Esophagus squamous epithelium (tissue), 4 donors: ENCODE measurements around the gene RHEBL1.

Experiments
- POLR2A ChIP-seq, 4 donors: fragments of 450-650 bp; IDR thresholded peaks; one replicate each; pipeline ENCODE4 v1.6.1; 2017; ENCODE audit warnings: antibody characterized with exemption in 4 of 4, mild to moderate bottlenecking in 4 of 4, moderate library complexity in 3 of 4
- TF ChIP-seq, protein P1 (sequence below), 6 experiments: fragments of 450-650 bp in 4 of 6; fragments of 200-600 bp in 2 of 6; sonication (generic) in 2 of 6; IDR thresholded peaks; one replicate each; pipeline ENCODE4 v1.5.1; 2016 to 2019; ENCODE audit warnings: antibody characterized with exemption in 6 of 6, mild to moderate bottlenecking in 4 of 6, moderate library complexity in 4 of 6

DNA sequence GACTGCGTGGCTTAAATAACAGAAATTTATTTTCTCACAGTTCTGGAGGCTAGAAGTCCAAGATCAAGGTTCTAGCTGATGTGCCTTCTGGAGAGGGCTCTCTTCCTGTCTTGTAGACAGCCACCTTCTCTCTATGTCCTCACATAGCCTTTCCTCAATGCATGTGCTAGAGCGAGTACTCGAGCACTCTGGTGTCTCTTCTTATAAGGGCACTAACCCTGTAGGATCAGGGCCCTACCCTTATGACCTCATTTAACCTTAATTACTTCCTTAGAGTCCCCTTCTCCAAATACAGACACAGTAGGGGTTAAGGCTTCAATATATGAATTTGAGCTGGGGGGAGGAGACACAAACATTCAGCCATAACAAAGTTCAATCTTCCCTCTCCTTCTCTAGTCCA is 14.7 kb upstream of the RHEBL1 start:
- TF ChIP-seq, protein P1, sequence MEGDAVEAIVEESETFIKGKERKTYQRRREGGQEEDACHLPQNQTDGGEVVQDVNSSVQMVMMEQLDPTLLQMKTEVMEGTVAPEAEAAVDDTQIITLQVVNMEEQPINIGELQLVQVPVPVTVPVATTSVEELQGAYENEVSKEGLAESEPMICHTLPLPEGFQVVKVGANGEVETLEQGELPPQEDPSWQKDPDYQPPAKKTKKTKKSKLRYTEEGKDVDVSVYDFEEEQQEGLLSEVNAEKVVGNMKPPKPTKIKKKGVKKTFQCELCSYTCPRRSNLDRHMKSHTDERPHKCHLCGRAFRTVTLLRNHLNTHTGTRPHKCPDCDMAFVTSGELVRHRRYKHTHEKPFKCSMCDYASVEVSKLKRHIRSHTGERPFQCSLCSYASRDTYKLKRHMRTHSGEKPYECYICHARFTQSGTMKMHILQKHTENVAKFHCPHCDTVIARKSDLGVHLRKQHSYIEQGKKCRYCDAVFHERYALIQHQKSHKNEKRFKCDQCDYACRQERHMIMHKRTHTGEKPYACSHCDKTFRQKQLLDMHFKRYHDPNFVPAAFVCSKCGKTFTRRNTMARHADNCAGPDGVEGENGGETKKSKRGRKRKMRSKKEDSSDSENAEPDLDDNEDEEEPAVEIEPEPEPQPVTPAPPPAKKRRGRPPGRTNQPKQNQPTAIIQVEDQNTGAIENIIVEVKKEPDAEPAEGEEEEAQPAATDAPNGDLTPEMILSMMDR (IDR thresholded peaks at IDR 0.05), result no peak
- TF ChIP-seq POLR2A (IDR thresholded peaks at IDR 0.05), result no peak
